ENCODE data around the gene CTNNB1.

Gene CTNNB1

DNA sequence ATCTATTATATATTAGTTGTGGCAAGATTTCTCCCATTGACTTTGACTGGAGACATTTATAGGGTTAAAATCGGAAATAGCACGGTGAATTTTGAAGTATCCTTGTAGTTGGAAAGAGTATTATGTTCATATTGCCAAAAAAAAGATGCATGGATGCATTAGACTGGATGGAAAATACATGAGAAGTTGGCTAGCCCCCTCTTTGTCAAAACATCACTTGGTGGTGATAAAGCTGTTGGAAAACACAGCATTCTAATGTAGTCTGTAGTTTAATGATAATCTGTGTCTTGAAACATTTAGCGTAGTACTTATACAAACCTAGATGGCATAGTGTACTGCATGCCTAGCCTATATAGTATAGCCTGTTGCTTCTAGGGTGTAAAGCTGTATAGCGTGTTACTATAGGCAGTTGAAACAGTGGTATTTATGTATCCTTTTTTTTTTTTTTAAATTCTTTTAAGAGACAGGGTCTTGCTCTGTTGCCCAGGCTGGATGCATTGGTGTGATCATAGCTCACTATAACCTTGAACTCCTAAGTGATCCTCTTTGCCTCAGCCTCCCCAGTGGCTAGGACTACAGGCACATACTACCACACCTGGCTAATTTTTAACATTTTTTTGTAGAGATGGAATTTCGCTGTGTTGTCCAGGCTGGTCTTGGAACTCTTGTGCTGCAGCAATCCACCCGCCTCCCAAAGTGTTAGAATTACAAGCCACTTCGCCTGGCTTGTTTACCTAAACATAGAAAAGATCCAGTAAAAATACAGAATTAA is 21.8 kb downstream of the CTNNB1 start:
- no peak for DNase-seq

GRCh38 chr3:41222012-41222411 is 22.7 kb downstream of the CTNNB1 start:
- no peak for DNase-seq

DNA sequence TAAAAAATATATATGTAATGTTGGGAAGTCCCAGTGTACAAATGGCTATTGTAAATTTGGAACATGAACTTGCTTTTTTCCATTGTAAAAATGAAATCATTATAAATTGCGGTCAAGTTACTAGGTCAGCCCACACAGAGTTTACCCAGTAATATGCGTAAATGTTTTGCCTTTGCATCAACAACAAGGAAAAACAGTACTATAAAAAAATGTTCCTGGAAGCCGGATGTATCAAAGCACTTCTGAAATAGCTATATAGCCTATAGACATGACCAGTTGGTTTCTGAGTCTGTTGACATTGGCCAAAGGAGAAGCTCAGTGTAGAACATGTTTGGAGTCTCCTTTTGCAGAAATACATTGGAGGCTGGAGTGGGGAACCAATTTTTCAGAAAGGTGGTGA is 23.2 kb downstream of the CTNNB1 start:
- no peak for DNase-seq

- no peak for DNase-seq
Observed at GRCh38 chr3:41223078-41223477, 23.8 kb downstream of the CTNNB1 start.

GRCh38 chr3:41223691-41224090 is 24.4 kb downstream of the CTNNB1 start:
- no peak for DNase-seq

DNA sequence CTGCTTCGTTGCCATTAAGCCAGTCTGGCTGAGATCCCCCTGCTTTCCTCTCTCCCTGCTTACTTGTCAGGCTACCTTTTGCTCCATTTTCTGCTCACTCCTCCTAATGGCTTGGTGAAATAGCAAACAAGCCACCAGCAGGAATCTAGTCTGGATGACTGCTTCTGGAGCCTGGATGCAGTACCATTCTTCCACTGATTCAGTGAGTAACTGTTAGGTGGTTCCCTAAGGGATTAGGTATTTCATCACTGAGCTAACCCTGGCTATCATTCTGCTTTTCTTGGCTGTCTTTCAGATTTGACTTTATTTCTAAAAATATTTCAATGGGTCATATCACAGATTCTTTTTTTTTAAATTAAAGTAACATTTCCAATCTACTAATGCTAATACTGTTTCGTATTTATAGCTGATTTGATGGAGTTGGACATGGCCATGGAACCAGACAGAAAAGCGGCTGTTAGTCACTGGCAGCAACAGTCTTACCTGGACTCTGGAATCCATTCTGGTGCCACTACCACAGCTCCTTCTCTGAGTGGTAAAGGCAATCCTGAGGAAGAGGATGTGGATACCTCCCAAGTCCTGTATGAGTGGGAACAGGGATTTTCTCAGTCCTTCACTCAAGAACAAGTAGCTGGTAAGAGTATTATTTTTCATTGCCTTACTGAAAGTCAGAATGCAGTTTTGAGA is 25.0 kb downstream of the CTNNB1 start:
- DNase-seq = no peak

DNA sequence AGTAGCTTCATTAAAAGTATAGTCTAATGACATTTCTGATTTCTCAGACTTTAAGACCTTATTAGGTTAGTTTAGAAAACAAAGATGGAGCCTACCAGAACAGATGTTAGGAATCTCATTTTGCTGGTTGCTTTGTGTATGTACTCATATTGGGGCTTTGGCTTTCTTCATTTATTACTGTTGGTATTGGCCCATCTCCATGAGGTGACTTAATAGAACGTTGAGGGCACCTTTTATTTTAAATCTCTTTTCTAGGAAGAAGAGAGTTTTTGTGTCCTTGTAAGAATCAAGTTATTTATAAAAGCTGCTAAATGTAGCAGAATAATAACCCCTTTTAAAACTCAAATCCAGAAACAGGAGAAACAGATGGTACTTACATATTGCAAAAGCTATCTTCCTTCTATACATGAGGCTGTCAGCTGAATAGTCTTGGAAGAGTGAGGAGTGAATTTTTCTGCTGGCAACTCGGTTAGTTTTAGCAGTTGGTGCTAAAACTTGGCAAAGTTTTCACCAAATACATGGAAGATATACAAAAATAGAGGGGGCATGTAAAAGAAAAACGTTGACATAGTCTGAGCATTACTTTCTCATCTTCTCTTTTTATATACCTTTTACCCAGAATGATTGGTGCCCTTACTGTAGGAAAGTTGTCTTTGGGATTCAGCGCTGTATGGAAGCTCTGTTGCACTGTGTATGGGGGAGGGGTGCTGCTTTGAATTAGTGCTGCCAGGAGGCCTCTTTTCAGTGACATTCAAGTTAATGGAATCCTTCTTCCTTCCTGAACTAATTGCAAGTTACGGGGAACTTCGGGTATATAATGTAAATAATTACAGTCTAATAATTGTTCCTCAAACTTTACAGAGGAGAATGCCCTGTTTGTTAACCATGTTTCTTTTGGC is 35.8 kb downstream of the CTNNB1 start:
- DNase-seq = no peak

GRCh38 chr3:41236228-41236627 is 36.9 kb downstream of the CTNNB1 start:
- no peak for DNase-seq

DNA sequence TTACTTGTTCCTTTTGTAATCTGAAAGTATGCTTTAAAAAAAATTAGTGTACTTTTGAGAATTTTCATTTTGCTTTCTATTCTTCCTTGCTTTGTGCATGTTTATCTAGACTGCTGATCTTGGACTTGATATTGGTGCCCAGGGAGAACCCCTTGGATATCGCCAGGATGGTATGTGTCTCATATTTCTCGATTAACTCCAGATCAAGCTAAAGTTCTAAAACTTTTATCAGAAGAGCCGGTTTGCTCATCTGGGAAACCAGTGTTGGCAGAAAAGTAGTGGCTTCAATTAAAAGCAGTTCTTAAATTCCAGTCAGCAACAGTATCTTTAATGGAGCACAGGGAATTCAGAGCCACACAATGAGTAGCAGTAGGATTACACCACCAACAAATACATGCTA is 38.6 kb downstream of the CTNNB1 start:
- no peak for DNase-seq

- DNase-seq = no peak
Observed at GRCh38 chr3:41239587-41239986, 40.3 kb downstream of the CTNNB1 start.

- no peak for DNase-seq
Observed at GRCh38 chr3:41241161-41241560, 41.9 kb downstream of the CTNNB1 start.

GRCh38 chr3:41241800-41242571 is 42.7 kb downstream of the CTNNB1 start:
- no peak for DNase-seq

DNA sequence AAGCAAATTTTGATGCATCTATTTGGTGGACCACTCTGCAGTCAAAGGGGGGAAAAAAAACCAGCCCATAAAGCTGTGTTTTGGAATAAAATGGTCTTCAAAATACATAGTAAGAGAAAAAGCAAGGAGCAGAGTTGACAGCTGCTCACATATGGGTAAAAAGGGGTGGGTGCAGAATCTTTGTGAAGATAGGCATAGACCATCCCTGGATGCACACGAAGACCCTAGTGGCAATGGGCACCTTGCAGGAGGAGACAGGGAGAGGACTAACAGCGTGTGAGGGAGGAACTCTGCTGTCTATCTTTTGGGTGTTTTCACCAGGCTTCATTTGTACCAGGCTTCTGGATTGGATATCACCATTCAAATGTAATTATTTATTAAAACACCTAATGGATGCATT is 43.9 kb downstream of the CTNNB1 start:
- no peak for DNase-seq

GRCh38 chr3:41244620-41245336 is 45.5 kb downstream of the CTNNB1 start:
- DNase-seq = no peak

- DNase-seq = no peak
Observed at GRCh38 chr3:41247055-41248004, 48.0 kb downstream of the CTNNB1 start.

DNA sequence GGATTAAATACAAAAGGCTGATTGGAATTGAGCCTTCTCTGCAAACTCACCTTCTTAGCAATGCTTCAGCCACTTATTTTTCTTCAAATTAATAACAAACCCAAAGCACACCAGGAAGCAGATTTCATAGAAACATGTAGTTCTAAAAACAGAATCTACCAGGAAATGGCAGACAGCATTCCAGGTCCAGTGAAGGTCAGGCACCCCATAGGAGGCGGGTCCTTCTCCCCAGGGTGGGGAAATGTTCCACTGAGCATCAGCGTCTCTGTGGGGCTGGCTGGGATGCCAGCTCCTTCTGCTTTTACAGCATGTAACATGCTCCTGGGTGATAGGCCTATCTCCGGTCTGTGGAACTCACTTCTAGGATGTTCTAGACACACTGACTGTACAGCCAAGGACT is 49.2 kb downstream of the CTNNB1 start:
- no peak for DNase-seq

DNA sequence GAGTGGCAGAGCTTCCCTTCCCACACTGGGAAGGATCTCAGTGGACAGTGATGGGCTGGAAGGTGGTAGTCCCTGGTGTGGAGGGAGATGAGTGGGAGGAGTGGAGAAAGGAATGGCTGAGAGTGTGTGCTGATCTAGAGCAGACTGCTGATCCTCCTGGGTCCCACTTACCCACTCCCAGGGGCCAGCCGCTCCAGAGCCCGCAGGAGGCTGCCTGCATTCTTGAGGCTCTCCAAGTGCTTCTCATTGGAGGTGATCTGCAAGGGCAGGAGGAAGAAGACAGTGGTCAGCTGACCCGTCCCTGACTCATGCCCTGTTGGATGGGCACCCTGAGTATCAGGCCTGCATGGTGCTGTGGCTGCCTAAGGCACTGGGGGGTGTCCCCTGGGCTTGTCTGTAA is 50.0 kb downstream of the CTNNB1 start:
- DNase-seq = no peak

- no peak for DNase-seq
Observed at GRCh38 chr3:41250825-41251224, 51.5 kb downstream of the CTNNB1 start.

DNA sequence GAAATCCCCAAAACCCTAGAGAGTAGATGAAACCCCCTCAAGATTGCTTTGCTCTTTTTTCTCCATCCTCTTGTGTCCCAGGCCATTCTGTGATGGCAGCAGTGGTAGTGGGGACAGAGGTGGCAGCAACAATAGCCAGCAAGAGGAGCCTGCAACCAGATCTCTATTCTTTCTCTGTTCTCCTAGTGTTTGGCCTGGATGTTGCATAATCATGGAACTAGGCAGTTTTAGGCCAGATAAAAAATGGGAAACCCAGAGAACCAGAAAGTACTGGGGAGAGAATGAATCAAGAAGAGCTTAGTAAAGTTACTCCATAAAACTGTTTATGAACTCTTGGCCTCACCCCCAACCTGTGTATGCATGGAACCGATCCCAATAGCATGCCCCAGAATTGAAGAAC is 52.3 kb downstream of the CTNNB1 start:
- no peak for DNase-seq

- DNase-seq = no peak
Observed at GRCh38 chr3:41258239-41258800, 59.0 kb downstream of the CTNNB1 start.
